Activated CD4-positive, alpha-beta T cell treated with anti-CD3 and anti-CD28 coated beads, Interleukin-2, Interleukin-4, amounts not matched to agents 100 ng/mL and 50 ng/mL, durations not matched to agents 16 hours and 8 hours (primary cell): ENCODE data around the gene NUAK1.

ENCODE experiments used
- DNase-seq: peaks from one replicate; pipeline ENCODE4 v3.0.0-alpha.2; 2020; ENCODE audit warnings: low spot score

The NUAK1 gene

DNA sequence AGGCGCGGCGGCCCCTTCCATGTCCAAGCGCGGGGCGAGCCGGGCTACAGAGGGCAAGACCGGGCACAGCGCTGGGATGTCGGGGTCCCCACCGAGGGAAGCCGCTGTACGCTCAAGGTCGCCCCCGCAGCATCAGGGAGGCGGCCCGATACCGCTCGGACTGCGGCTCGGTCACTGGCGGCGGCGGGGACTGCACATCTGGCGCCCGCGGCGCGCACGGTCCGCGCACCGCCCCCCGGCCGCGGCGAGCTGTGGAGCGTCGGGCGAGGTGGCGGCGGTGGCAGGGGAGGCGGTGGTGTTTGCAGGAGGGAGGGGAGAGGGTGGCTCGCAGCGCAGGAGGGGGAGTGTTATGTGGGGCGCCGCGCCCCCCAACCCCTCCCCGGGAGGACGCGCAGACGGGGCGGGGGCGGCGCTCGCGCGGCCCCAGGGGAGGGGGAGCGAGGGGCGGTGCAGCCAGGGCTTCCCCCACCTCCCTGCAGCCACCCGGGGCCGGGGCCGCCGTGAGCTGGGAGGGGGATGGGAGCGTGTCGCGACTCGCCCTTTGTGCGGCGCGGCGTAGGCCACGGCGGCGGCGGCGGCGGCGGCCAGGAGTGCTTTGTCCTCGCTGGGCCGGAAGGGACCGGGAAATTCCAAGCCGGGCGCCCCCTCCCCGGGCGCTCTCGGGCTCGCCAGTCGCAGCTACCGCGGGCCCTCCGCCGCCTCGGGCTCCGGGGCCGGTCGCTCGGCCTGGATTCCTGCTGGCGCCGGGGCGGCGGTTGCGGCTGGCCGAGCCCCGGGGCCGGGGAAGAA, at the start of gene NUAK1:
Gene NUAK1, minus strand, starts transcription at position 322 of the 789 bp plus-strand sequence. Its CDS starts 301 bp downstream, at position 21.
- DNase-seq = no peak

DNA sequence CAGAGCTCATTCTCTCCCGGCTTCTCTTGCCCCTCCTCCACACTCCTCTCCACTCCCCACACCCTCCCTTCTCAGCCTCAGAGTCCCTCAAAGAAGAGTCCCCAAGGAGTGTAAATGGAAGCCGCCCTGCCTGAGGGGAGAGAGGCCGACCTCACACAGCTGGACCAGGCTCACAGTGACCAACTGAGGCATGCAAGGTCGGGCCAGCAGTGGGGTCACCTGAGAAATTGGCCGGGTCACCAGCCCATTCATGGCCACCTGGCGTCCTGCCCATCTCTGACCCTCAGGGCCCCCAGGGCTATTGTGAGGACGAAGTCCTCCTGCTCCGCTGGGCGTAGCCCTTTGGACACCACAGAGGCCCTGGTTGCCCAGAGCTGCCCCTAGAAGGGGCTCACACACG, 49.5 kb upstream of the NUAK1 start:
- no peak for DNase-seq

DNA sequence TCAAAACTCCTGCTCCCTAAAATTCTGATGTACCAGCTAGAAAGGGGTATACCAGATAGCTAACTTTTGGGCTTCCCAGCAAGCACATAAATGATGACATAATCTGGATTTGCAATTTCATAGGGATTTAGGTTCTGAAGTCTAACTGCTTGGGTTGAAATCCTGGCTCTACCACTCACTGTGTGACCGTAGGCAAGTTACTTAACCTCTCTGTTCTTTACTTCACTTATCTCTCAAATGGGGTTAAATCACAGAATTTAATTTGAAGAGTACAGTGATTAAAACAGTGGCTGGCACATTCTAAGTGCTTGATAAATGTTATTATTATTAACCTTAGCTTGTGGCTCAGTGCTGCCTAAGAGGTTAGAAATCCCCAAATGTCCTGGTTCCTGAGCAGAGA, 49.1 kb upstream of the NUAK1 start:
- no peak for DNase-seq

DNA sequence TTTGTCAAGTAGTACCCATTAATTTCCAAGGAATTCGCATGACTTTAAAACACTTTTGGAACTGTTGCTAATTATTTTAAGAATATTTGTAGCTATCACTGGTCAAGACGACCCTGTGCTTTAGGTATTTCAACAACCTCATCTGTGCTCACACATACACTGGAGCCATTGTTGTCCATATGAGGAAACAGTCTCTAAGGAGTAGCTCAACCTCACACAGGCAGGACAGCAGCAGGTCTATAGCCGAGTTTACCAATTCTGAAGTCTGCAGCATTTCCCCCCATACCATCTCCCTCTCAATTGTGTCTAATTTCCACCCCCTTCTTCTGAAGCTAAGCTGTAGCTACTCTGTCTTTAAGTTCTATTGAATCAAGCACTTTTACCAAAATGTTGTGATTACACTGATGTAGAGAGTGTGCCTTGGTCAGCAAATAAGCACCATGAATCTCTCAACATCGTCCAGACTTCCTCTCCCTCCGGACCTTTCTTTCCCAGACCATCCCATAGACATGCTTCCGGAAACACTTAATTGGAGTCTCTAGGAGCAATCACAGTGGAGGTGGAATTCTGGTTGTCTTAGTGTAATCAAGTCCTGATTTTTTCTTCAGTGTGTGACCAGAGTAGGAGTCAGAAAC, 48.5 kb upstream of the NUAK1 start:
- no peak for DNase-seq

DNA sequence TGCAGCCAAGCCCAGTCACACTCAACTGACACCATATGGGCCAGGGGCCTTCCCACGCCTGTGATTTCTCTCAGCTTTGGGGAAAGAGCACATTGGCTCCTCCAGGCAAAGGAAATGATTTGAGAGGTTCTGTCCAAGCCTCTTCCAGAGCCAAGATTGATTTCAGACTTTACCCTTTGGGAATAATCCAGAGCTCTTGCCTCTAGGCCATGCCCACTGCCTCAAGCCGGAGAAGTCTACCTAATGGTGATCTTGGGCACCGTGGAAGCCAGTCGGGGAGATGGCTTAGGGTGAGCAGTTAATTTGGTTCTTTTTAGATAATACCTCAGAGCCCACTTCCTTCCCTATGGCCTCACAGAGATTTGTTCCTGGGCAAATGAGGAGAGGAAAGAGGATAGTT, 45.0 kb upstream of the NUAK1 start:
- DNase-seq = no peak

DNA sequence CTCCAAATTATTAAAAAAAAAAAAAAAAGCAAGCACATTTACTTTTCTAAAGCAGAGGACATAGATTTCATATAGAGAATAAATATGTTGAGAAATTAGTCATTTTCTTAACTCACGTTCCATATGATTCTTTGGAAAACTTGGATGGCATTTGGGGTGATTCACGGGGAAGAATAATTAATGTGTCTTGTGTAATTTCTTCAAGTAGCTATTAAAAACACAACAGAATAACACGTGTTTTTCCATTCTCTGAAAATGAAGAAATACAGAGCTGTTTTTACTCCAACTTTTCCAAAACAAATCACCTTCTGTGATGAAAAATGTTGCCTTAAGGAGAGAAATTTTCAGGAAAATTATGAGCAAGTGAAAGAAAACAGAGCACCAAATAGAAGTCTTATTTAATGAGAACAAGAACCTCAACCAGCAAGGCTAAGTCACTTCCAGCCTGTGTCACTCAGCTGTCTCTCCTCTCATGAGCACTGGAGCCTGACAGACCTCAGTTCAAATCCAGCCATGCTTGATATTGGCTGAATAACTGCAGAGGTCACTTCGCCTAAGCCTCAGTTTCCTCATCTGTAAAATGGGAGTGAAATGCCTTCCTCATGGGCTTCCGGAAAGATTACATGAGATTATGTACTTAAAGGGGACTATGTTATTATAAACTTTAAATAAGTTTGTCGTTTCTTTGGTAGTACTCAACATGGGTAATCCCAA, 42.8 kb upstream of the NUAK1 start:
- DNase-seq = no peak

DNA sequence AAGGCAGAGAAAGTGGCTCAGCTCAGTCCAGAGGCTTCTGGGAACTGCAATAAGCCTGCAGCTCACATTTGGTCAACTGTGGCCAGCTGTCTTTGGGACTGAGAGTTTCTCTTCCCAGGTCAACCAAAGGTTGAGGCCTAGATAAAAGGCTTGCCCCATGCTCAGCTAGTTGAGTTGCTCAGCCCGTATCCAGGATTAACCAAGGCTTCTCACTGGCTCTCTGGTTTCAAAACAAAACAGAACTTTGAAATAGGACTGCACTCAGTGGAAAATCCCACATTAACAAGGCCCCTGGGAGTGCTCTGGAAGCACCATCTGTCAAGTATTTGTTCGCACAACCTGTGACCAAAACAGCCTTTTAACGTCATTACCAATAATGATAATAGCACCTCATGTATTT, 40.3 kb upstream of the NUAK1 start:
- no peak for DNase-seq

DNA sequence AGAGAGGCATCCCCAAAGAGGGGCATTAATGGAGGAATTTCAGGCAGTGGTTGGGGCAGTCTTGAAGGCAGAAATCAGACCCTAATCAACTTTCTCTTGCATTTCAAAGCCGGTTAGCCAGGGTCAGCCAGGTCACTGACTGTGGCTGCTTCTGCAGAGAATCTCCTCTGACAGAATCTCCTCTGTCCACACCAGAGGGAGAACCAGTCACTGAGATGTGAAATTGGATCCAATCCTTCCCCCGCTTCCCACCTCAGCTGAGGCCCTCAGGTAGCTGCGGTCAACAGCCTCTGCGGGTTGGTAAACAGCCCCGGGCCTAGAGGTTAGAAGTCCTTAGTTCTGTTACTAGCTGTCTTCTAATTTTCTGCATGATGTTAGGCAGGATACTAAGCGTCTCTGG, 39.8 kb upstream of the NUAK1 start:
- no peak for DNase-seq

DNA sequence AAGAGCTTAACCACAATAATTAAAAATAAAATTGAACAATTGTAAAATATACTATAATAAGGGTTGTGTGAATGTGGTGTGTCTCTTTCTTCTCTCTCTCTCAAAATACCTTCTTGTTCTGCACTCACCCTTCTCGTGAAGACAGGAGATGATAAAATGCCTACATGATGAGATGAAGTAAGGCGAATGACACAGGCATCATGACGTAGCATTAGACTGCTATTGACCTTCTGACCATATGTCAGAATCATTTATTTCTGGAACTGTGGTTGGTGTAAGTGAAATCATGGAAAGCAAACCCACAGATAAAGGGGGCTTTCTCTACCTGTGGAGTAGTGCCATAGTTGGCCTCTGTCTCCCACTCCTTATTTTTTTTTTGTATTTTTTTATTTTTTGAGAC, 37.8 kb upstream of the NUAK1 start:
- no peak for DNase-seq

DNA sequence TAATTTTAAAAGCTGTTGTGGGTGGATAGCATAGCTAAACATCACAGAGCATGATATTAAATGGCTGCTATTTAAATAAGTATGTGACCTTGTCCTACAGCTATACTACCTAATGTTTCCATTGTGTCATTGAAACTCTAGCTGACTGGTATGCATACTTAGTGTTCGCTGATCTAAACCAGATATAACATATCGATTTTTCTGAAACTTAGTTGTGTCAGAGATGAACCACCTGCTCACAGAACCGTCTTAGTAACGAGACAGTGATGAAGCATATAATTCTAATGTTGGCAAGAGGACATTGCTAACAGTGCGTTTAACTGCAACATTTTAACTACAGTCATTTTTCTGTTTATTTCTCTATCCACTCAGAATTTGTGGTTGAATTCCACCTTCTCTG, 36.1 kb upstream of the NUAK1 start:
- no peak for DNase-seq

DNA sequence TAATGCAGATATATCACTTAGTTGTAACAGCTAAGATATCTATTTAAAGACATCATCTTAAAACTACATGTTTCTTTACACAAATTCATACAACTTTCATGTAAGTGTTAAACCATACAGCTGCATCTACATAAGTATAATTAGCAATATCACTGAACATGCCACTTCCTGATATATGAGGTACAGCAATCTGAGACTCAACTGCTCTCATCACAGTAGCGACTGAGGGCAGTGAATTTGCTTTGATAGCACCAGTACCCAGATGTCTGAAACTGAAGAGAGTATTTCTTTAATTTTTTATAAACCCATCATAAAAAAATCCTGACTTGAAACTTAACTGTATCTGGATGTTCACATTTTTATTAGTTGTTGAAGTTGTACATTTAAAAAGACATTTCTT, 34.7 kb upstream of the NUAK1 start:
- DNase-seq = no peak

DNA sequence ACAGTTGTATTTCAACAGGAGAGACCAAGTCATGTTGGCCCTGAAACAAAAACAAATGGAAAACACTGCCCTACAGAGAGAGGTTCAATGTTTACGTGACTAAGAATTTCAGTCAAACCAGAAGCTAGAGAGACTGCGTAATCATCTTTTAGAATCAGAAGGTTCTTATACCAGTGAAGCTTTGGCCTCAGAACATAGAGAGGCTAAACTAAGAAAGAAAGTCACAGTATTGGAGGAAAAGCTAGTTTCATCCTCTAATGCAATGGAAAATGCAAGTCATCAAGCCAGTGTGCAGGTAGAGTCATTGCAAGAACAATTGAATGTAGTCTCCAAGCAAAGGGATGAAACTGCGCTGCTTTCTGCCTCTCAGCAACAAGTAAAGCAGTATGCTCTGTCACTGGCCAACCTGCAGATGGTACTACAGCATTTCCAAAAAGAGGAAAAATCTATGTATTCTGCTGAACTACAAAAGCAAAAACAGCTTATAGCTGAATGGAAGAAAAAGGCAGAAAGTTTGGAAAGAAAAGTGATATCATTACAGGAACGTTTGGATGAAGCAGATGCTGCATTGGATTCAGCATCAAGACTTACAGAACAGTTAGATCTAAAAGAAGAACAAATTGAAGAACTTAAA, 32.5 kb upstream of the NUAK1 start:
- peak; percentile 17 for DNase-seq

DNA sequence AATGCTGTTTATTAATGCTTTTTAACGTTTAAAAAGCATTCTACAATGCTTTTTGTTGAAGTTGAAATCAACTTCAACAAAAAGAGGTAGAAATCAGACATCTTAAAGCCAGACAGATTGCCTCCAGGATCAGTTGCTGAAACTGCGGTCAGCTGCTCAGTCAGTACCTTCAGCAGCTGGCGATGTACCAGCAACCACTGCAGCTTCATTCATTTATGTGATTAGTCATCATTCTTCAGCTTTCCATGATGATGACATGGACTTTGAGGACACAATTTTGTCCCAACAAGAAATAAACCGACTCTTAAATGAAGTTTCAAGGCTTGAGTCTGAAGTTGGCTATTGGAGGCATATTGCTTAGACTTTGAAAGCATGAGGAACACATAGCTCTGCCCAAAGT, 31.5 kb upstream of the NUAK1 start:
- DNase-seq = no peak

DNA sequence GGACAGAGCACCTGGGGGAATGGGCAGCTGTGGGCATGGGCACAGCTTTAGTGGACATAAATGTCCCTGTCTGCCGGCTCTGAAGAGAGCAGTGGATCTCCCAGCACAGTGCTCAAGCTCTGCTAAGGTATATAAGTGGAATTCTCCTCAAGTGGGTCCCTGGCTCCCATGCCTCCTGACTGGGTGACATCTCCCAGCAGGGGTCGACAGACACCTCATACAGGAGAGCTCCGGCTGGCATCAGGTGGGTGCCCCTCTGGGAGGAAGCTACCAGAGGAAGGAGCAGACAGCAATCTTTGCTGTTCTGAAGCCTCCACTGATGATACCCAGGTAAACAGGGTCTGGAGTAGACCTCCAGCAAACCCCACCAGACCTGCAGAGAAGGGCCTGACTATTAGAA, 25.0 kb upstream of the NUAK1 start:
- DNase-seq = no peak

DNA sequence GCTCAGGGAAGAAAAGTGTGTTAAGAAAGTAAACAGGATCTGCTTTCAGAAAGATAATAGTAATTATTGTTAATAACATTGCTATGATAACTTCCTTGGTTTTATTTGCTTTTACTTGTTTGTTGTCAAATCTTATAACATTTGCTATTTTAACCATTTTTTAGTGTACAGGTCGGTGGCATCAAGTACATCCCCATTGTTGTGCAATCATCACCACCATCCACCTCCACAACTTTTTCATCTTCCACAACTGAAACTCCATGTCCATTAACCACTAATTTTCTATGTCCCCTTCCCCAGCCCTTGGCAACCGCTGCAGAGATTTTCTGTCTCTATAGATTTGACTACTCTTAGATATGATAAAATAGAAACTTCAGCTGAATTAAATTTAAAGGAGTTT, 22.7 kb upstream of the NUAK1 start:
- no peak for DNase-seq

DNA sequence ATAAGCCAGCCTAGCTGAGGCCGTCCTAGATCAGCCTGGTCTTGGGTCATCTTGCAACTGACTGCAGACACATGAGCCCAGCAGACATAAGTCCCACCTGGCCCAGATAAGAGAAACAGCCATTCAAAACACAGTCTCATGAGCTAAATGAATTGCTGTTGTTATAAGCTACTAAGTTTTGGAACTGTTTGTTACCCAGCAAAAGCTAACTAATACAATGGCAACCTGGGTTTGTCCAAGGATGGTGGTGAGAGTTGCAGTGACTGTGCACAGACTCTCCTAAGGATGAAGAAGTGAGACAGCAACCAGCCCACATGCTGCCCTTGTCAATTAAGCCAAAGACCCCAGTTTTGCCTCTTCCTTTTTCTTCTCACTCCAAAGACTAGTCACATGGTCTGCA, 22.2 kb upstream of the NUAK1 start:
- DNase-seq = no peak

DNA sequence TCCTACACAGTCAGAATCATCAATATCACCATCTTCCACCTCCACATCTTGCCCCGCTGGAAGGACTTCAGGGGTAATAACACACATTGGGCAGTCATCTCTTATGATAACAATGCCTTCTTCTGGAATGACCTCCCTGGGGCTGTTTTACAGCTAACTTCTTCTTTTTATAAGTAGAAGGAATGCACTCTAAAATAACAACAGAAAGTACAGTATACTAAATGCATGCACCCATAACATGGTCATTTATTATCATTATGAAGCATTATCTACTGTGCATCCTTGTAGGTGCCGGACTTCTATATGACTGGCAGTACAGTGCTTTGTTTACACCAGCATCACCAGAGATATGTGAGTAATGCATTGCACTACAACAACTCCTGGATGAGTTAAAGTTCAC, 19.0 kb upstream of the NUAK1 start:
- DNase-seq = no peak

DNA sequence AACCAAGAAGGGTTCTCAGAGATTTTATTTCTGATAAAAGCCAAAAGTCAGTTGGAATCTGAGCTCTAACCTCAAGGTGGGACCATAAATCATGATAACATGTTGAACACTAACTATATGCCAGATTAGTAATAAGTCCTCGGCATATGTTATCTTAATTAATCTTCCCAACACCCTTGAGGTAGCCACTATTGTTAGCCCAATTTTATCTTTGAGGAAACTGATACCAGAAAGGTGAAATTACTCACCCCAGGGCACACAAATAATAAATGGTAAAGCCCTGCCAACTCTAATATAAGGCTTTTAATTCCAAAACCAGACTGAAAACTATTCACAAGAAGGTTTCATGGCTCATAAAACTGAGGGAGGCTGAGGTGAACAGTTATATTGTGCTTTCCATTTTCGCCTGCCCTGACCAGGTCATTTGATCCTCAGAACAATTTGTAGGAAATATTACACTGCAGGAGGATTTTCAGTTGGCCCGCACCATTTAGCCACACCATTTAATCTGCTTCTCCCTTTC, 16.1 kb upstream of the NUAK1 start:
- no peak for DNase-seq

DNA sequence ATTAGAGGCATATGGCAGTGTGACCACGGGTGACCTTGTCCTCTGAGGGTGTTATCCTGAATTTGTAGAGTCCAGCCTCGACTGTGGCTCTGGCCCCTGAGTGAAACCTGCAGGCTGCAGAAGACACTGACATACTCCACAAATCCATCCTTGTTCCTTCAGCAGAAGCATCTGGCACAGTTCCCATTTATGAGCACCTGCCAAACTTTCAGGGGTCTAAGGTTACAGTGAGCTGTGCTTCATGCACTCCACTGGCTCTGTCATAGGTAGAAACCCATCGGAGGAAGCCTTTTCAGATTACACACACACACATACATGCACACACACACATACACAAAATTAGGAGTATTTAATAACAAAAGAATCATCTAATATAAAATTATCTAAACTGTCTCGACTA, 13.6 kb upstream of the NUAK1 start:
- DNase-seq = no peak

DNA sequence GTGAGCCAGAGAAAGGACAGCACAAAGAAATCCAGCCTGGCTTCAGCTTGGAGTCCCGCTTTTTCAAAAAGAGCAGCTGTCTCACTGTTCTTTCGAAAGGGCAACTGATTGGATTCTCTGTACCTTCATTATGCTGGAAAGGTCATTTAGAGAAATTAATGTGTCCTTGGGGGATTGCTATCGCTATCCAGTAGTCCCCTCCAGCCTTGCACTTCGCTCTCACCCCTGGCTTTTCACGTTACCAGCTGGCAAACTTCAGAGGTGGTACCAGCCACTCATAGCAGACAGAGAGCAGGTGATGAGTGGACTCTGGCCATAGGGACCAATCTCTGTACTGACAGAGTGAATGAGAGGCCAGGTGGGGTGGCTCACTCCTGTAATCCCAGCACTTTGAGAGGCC, 11.8 kb upstream of the NUAK1 start:
- DNase-seq = no peak

DNA sequence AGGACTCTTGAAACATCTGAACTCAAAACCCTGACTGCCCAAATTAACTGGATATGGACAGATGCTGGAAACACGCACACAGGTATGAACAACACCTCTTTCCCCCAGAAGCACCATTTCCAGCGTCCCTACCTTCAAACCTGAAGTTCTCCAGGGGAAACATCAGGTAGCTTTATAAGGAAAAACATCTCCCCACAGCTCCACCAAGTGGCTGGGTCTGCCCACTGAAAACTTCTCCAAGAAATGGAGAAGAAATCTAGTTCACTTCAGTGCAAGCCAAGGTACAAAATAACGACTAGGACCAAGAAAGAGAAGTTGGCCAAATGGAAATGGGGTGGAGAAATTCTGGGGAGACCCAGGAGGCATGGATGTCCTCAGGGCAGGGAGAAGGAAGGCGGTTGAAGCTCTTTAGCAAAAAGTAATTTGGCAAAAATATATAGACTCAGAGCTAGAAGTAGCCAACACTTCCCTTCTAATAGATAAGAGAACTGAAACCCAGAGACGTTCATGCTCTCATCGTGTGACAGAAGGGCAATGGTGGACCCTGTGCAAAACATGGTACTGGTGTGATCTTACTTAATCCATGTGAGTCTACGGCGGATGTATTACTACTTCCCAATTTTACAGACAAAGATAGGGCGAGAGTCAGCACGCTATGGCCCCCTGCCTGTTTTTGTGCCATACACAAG, 10.5 kb upstream of the NUAK1 start:
- no peak for DNase-seq

DNA sequence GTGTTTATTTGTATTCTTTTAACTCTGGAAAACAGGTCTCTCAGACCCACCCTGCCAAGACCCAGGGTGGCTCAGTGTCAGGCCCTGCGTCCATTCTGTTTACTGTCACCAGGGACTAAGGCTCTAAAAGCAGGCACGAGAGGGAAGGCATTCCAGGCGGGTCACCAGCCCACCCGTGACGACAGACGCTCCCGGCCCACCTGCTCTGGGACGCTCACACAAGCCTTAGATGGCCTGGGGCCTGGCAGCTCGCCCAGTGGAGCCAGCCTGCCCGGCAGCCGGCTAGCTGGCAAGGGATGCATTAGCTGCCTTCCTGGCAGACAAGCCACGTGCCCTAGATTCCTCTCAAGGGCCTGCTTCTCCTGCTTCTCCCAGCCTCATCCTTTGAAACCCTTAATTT, 9.2 kb upstream of the NUAK1 start:
- no peak for DNase-seq
